ENCODE measurements around the gene CFL1.

DNA sequence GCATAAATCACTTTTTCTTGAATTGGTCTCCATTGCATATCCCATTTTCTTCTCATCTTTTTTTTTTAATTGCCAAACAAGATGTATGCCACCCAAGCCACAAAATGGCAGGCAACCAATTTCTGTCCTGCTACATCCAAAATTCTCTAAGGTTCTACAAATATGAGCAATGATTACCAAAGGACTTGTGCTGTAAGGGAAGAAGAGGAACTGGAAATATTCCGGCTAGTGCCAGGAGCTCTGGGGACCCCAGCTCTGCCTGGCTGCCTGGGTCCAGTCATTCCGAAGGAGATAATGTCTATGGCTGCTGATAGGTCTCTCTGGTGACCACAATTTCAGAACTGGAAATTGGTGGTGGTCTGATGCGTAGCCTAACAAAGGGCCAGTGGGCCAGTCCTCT lies 41.3 kb downstream of the CFL1 start:
- TF ChIP-seq SP1 (IDR thresholded peaks at IDR 0.05) (no peak), ARNT (IDR thresholded peaks at IDR 0.05) (no peak), ZNF384 (IDR thresholded peaks at IDR 0.05) (no peak), BHLHE40 (IDR thresholded peaks at IDR 0.05; ENCODE audit: borderline replicate concordance) (no peak), SUZ12 (IDR thresholded peaks at IDR 0.05) (no peak), FOXM1 (IDR thresholded peaks at IDR 0.05; ENCODE audit: borderline replicate concordance) (no peak)

Data from HEK293T (cell line).